ENCODE results near the gene THOC3. TPM values are rescaled to one million over a fixed set of nuclear protein-coding genes. Genes with fewer than 3 reads are reported as not detected.
"Not testable (repeated sequence)": the region's sequence is repeated elsewhere in the genome, so short reads cannot be mapped to it uniquely, and the experiment has no call there.

The THOC3 gene
- total RNA-seq, 2 experiments from 2014 or later: 58.0 to 74.9 TPM

GRCh38 chr5:175920231-175920811, 47.8 kb downstream of the THOC3 start:
- Histone ChIP-seq H3K9me3 (ENCODE audit: low read length) (no peaks in the 10 kb centered on the region), H3K4me1 (ENCODE audit: insufficient read depth, low read length, poor library complexity, severe bottlenecking) (peaks cover under 1% of the 10 kb centered on the region), H3K9me2 (ENCODE audit: insufficient read depth, low read length) (no peaks in the 10 kb centered on the region), H3K4me2 (ENCODE audit: low read length) (no peak overlapping the region), H2AFZ (ENCODE audit: low read length) (no peak overlapping the region), H3K36me3 (ENCODE audit: insufficient read depth, low read length) (no peaks in the 10 kb centered on the region), H3K4me3 (ENCODE audit: low read depth, low read length, poor library complexity, severe bottlenecking) (no peak overlapping the region), H3K79me2 (ENCODE audit: insufficient read depth, low read depth, low read length) (no peaks in the 10 kb centered on the region), H3K27ac (ENCODE audit: low read depth, low read length, poor library complexity, severe bottlenecking) (no peak overlapping the region), H4K20me1 (ENCODE audit: insufficient read depth, low read length) (no peaks in the 10 kb centered on the region)
- intact Hi-C loops (cut with micrococcal nuclease; ENCODE audit: unreplicated experiment): no loop called here
- CTCF ChIA-PET (ENCODE audit: unreplicated experiment): no interaction called here
- POLR2A ChIA-PET: interaction anchor here (0.6 kb wide), 1 partner anchor 443 kb away, joined by 3 read pairs; no protein-coding TSS in a partner anchor
- DNase-seq (ENCODE audit: low spot score): no peak
- no TSS peak for BruUV-seq (replicated peaks)
- TF ChIP-seq CTCF (conservative IDR thresholded peaks at IDR 0.05; ENCODE audit: low read length) (no peak), EZH2phosphoT487 (IDR thresholded peaks at IDR 0.05; ENCODE audit: borderline replicate concordance, low read depth, low read length) (no peak)

GRCh38 chr5:175915066-175916037, 52.8 kb downstream of the THOC3 start:
- CTCF ChIA-PET (ENCODE audit: unreplicated experiment); H3K79me2 ChIP-seq (ENCODE audit: insufficient read depth, low read depth, low read length); POLR2A ChIA-PET; H3K36me3 ChIP-seq (ENCODE audit: insufficient read depth, low read length); H3K27ac ChIP-seq (ENCODE audit: low read depth, low read length, poor library complexity, severe bottlenecking); H4K20me1 ChIP-seq (ENCODE audit: insufficient read depth, low read length); BruUV-seq (replicated peaks); H3K4me1 ChIP-seq (ENCODE audit: insufficient read depth, low read length, poor library complexity, severe bottlenecking); H3K9me3 ChIP-seq (ENCODE audit: low read length); DNase-seq (ENCODE audit: low spot score); H2AFZ ChIP-seq (ENCODE audit: low read length); intact Hi-C loops (cut with micrococcal nuclease; ENCODE audit: unreplicated experiment); H3K9me2 ChIP-seq (ENCODE audit: insufficient read depth, low read length); H3K4me3 ChIP-seq (ENCODE audit: low read depth, low read length, poor library complexity, severe bottlenecking): not testable (repeated sequence)
- H3K4me2 ChIP-seq (ENCODE audit: low read length): peak overlapping the region; percentile 46

GRCh38 chr5:175913835-175914672, 54.1 kb downstream of the THOC3 start:
- CTCF ChIA-PET (ENCODE audit: unreplicated experiment); H3K36me3 ChIP-seq (ENCODE audit: insufficient read depth, low read length); H3K4me2 ChIP-seq (ENCODE audit: low read length); H3K79me2 ChIP-seq (ENCODE audit: insufficient read depth, low read depth, low read length); H4K20me1 ChIP-seq (ENCODE audit: insufficient read depth, low read length); POLR2A ChIA-PET; DNase-seq (ENCODE audit: low spot score); H3K4me1 ChIP-seq (ENCODE audit: insufficient read depth, low read length, poor library complexity, severe bottlenecking); H3K9me3 ChIP-seq (ENCODE audit: low read length); H2AFZ ChIP-seq (ENCODE audit: low read length); H3K9me2 ChIP-seq (ENCODE audit: insufficient read depth, low read length); H3K4me3 ChIP-seq (ENCODE audit: low read depth, low read length, poor library complexity, severe bottlenecking); H3K27ac ChIP-seq (ENCODE audit: low read depth, low read length, poor library complexity, severe bottlenecking); intact Hi-C loops (cut with micrococcal nuclease; ENCODE audit: unreplicated experiment); BruUV-seq (replicated peaks): not testable (repeated sequence)

- BruUV-seq (replicated peaks); CTCF ChIA-PET (ENCODE audit: unreplicated experiment); H3K36me3 ChIP-seq (ENCODE audit: insufficient read depth, low read length); intact Hi-C loops (cut with micrococcal nuclease; ENCODE audit: unreplicated experiment); H2AFZ ChIP-seq (ENCODE audit: low read length); H3K4me2 ChIP-seq (ENCODE audit: low read length); H3K4me3 ChIP-seq (ENCODE audit: low read depth, low read length, poor library complexity, severe bottlenecking); H3K9me2 ChIP-seq (ENCODE audit: insufficient read depth, low read length); H3K9me3 ChIP-seq (ENCODE audit: low read length); H4K20me1 ChIP-seq (ENCODE audit: insufficient read depth, low read length); POLR2A ChIA-PET; H3K79me2 ChIP-seq (ENCODE audit: insufficient read depth, low read depth, low read length); H3K4me1 ChIP-seq (ENCODE audit: insufficient read depth, low read length, poor library complexity, severe bottlenecking); DNase-seq (ENCODE audit: low spot score); H3K27ac ChIP-seq (ENCODE audit: low read depth, low read length, poor library complexity, severe bottlenecking): not testable (repeated sequence)
Measured at GRCh38 chr5:175910072-175910471, 58.0 kb downstream of the THOC3 start.
